ENCODE results near the gene STPG3.

DNA sequence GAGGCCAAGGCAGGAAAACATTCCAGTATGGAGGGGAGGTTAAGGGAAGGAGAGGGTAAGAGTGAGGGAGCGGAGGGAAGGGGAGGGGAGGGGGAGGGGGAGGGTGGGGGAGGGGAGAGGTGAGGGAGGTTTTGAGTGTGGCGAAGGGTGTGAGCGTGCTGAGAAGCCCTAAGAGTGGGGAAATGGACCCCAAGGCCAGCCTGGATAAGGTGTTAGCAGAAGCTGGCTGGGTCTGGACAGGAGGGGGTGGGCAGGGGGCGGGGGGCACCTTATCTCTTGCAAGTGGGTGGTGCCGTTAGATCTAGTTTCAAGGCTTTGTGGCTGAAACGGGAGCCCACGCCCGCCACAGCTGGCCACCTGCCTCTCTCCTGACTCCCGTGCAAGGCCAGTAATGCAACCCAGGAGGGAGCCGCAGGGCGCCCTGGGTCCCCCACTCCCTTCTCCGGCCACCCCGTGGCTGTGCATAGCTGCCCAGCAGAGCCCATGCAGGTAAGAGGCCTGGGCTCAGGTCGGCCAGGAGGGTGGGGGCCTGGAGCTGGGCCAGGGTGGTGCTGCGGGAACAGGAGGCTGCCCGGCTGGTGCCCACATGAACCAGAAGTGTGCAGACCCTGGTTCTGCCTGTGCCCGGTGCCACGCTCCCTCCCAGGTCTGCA is 23.1 kb upstream of the STPG3 start:
- TF ChIP-seq, protein P1, sequence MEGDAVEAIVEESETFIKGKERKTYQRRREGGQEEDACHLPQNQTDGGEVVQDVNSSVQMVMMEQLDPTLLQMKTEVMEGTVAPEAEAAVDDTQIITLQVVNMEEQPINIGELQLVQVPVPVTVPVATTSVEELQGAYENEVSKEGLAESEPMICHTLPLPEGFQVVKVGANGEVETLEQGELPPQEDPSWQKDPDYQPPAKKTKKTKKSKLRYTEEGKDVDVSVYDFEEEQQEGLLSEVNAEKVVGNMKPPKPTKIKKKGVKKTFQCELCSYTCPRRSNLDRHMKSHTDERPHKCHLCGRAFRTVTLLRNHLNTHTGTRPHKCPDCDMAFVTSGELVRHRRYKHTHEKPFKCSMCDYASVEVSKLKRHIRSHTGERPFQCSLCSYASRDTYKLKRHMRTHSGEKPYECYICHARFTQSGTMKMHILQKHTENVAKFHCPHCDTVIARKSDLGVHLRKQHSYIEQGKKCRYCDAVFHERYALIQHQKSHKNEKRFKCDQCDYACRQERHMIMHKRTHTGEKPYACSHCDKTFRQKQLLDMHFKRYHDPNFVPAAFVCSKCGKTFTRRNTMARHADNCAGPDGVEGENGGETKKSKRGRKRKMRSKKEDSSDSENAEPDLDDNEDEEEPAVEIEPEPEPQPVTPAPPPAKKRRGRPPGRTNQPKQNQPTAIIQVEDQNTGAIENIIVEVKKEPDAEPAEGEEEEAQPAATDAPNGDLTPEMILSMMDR (IDR thresholded peaks at IDR 0.05): no peak
- no peak for TF ChIP-seq POLR2AphosphoS5 (IDR thresholded peaks at IDR 0.05)
- no peak for TF ChIP-seq POLR2A (IDR thresholded peaks at IDR 0.05)
